B cell (primary cell): Measurements from ENCODE around the gene CC2D2A. TPM values are rescaled to one million over a fixed set of nuclear protein-coding genes. Genes with fewer than 3 reads are reported as not detected.

ENCODE experiments used
- ATAC-seq: fragments of 200-7000 bp; cut with Tn5 transposase; one replicate; pipeline ENCODE4 v1.10.0; 2021; ENCODE audit warnings: low read depth, mild to moderate bottlenecking, moderate number of reproducible peaks, moderate library complexity
- CTCF ChIA-PET: fragments of 350-600 bp; sonication (Branson Sonifier 250); formaldehyde crosslinking; loops from one replicate; lab custom pipeline; 2021; ENCODE audit warnings: antibody characterized with exemption, inconsistent platforms; lab: Charles Lee
- POLR2A ChIA-PET: fragments of 350-600 bp; sonication (Branson Sonifier 250); formaldehyde crosslinking; loops from one replicate; lab custom pipeline; 2021; ENCODE audit warnings: antibody characterized with exemption; lab: Charles Lee
- DNase-seq: peaks from one replicate; pipeline ENCODE4 v3.0.0; 2013
- H2AFZ ChIP-seq: 2 replicates; pipeline ENCODE4 v1.6.1; 2012; ENCODE audit warnings: mild to moderate bottlenecking, low read depth, low read length; ENCODE audit not compliant: insufficient read depth, poor library complexity, severe bottlenecking
- H3K27ac ChIP-seq, 2 donors: 1 replicate in 1 of 2; 2 replicates in 1 of 2; pipeline ENCODE4 v1.5.1; 2012 to 2013; ENCODE audit warnings: low read length in 2 of 2, mild to moderate bottlenecking in 2 of 2, moderate library complexity in 1 of 2
- H3K27me3 ChIP-seq, 4 experiments: fragments of 200-600 bp in 1 of 4; sonication (generic) in 1 of 4; replicated peaks in 1 of 4; 1 replicate in 2 of 4; 2 replicates in 2 of 4; pipeline versions ENCODE4 v1.6.1 to v1.7.0; 2013 to 2016; ENCODE audit warnings: low read length in 3 of 4, mild to moderate bottlenecking in 2 of 4, mixed read lengths in 1 of 4, moderate library complexity in 1 of 4; ENCODE audit not compliant: insufficient read depth in 4 of 4, control insufficient read depth in 3 of 4; ENCODE audit errors: control extremely low read depth in 1 of 4
- H3K36me3 ChIP-seq, 2 experiments: replicated peaks in 1 of 2; 1 replicate in 1 of 2; 2 replicates in 1 of 2; pipeline versions ENCODE4 v1.6.1 to v1.7.1; 2013; ENCODE audit warnings: low read length in 1 of 2; ENCODE audit not compliant: insufficient read depth in 2 of 2, control insufficient read depth in 1 of 2; ENCODE audit errors: control extremely low read depth in 1 of 2, extremely low read depth in 1 of 2
- H3K4me1 ChIP-seq, 2 donors: fragments of 200-600 bp in 1 of 2; sonication (generic) in 1 of 2; 1 replicate in 1 of 2; 2 replicates in 1 of 2; pipeline versions ENCODE4 v1.5.1 to v1.6.1; 2013 to 2017; ENCODE audit warnings: low read length in 2 of 2; ENCODE audit not compliant: control insufficient read depth in 2 of 2, insufficient read depth in 2 of 2
- H3K4me2 ChIP-seq: replicated peaks from 2 replicates; pipeline ENCODE3; 2012; ENCODE audit warnings: mild to moderate bottlenecking, low read depth, low read length; ENCODE audit not compliant: poor library complexity, severe bottlenecking
- H3K4me3 ChIP-seq, 5 experiments: fragments of 200-600 bp in 1 of 5; sonication (generic) in 1 of 5; 1 replicate in 3 of 5; 2 replicates in 2 of 5; pipeline versions ENCODE4 v1.5.1 to v1.7.0; 2011 to 2016; ENCODE audit warnings: low read length in 4 of 5, mild to moderate bottlenecking in 4 of 5, low read depth in 2 of 5, control low read depth in 1 of 5, moderate library complexity in 1 of 5; ENCODE audit not compliant: insufficient read depth in 1 of 5; ENCODE audit errors: control extremely low read depth in 1 of 5, extremely low read depth in 1 of 5
- H3K79me2 ChIP-seq: fragments of 200-600 bp; sonication (generic); one replicate; pipeline ENCODE4 v1.6.0; 2016; ENCODE audit warnings: low read length; ENCODE audit not compliant: control insufficient read depth, insufficient read depth
- H3K9ac ChIP-seq: fragments of 200-600 bp; sonication (generic); 2 replicates; pipeline ENCODE4 v1.6.1; 2017; ENCODE audit warnings: mild to moderate bottlenecking, low read length, moderate library complexity
- H3K9me3 ChIP-seq, 3 donors: one replicate each; pipeline versions ENCODE4 v1.6.1 to v1.7.1; 2013; ENCODE audit warnings: low read length in 2 of 3; ENCODE audit not compliant: control insufficient read depth in 2 of 3, insufficient read depth in 1 of 3; ENCODE audit errors: control extremely low read depth in 1 of 3
- H4K20me1 ChIP-seq: 2 replicates; pipeline ENCODE4 v1.6.0; 2012; ENCODE audit warnings: mild to moderate bottlenecking, low read length; ENCODE audit not compliant: insufficient read depth, control insufficient read depth, poor library complexity, severe bottlenecking
- H3K27ac Mint-ChIP-seq: one replicate; pipeline ENCODE4 v1.8.0; 2021; ENCODE audit warnings: mixed read lengths
- H3K27me3 Mint-ChIP-seq: one replicate; pipeline ENCODE4 v1.8.0; 2021; ENCODE audit warnings: mixed read lengths
- H3K4me1 Mint-ChIP-seq: one replicate; pipeline ENCODE4 v1.8.0; 2021; ENCODE audit warnings: mixed read lengths
- H3K4me3 Mint-ChIP-seq: one replicate; pipeline ENCODE4 v1.8.0; 2021; ENCODE audit warnings: mixed read lengths
- H3K9me3 Mint-ChIP-seq: one replicate; pipeline ENCODE4 v1.8.0; 2022; ENCODE audit warnings: mixed read lengths; ENCODE audit not compliant: insufficient read depth
- CTCF ChIP-seq: fragments of 200-600 bp; IDR thresholded peaks from one replicate; pipeline ENCODE4 v1.8.0; 2022; ENCODE audit warnings: antibody characterized with exemption, mild to moderate bottlenecking
- EZH2 ChIP-seq: IDR thresholded peaks from 2 replicates; pipeline ENCODE4 v1.6.1; 2012; ENCODE audit warnings: borderline replicate concordance, low read depth, mild to moderate bottlenecking, moderate library complexity, low read length; ENCODE audit not compliant: insufficient read depth, poor library complexity, severe bottlenecking
- WGBS: methylation state at CpG from one replicate; pipeline ENCODE4 v1.1.5; 2013; ENCODE audit warnings: missing lambda C conversion rate; ENCODE audit not compliant: insufficient coverage; 5-methylcytosine and 5-hydroxymethylcytosine counted together
- intact Hi-C: fragments of 100-400 bp; cut with micrococcal nuclease; formaldehyde crosslinking; loops from one replicate; pipeline ENCODE4 v1.10.0; 2022
- polyA plus RNA-seq: library from polyadenylated mRNA; depleted of rRNA; stranded (reverse); fragments of >200 nt; gene quantifications from 2 replicates; pipeline ENCODE4 v1.2.3, GENCODE V29; 2012
- total RNA-seq, 2 donors: library from RNA; stranded (reverse); fragments of 120-200 nt in 1 of 2; gene quantifications; 1 replicate in 1 of 2; 2 replicates in 1 of 2; pipeline versions ENCODE4 v1.2.3 to v1.2.4, GENCODE V29; 2013 to 2022

The CC2D2A gene
- total and polyA plus RNA-seq, 2 donors (not counting 1 experiment from before 2014, with no cell fraction given), result not detected

DNA sequence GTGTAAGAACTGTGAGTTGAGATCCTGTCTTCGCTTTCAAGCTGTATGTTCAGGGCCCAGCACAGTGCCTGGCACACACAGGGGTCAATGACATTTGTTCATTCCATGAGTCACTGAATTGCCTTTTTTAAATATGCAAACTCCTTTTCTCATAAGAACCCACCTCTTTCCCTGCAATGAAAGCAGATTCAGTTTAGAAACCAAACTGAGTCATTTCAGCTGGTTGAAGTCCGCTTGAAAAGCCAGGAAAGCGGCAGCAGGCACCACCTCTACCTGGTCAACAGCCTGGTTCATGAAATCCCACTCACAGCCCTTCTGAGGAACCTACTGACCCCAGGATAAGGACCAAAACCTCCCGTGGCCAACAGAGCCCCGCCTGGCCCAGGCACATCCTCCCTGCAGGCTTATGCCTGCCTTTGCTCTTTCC is 46.4 kb upstream of the CC2D2A start:
- H3K9ac ChIP-seq, result no peak overlapping the region
- Mint-ChIP-seq H3K27me3 (peaks cover 6% of the 10 kb centered on the region), H3K4me1 (peaks cover 2% of the 10 kb centered on the region), H3K27ac (no peak overlapping the region), H3K4me3 (no peak overlapping the region), H3K9me3 (no peaks in the 10 kb centered on the region)
- 84% methylated on average over 5 of the region's 5 CpGs for WGBS
- no peaks in the 10 kb centered on the region for H3K79me2 ChIP-seq
- no peak overlapping the region for H2AFZ ChIP-seq
- no peak overlapping the region for H3K27ac ChIP-seq
- ChIA-PET POLR2A (no interaction called here), CTCF (no interaction called here)
- no peak for DNase-seq
- TF ChIP-seq EZH2, result no peak
- no peak for TF ChIP-seq CTCF
- H3K4me2 ChIP-seq, result no peak overlapping the region
- no peaks in the 10 kb centered on the region for H4K20me1 ChIP-seq
- H3K36me3 ChIP-seq, result no peaks in the 10 kb centered on the region
- no peak overlapping the region for H3K4me3 ChIP-seq
- no peak for ATAC-seq
- no peaks in the 10 kb centered on the region for H3K27me3 ChIP-seq
- no peaks in the 10 kb centered on the region for H3K4me1 ChIP-seq
- intact Hi-C loops, result no loop called here
- H3K9me3 ChIP-seq, result peaks cover 0 to 3% (median 0%) of the 10 kb centered on the region in 3 donors

GRCh38 chr4:15425520-15425919 is 44.2 kb upstream of the CC2D2A start:
- Mint-ChIP-seq H3K9me3 (no peaks in the 10 kb centered on the region), H3K4me3 (no peak overlapping the region), H3K27me3 (peaks cover 6% of the 10 kb centered on the region), H3K27ac (no peak overlapping the region), H3K4me1 (no peaks in the 10 kb centered on the region)
- Histone ChIP-seq H3K79me2 (no peaks in the 10 kb centered on the region), H3K4me2 (no peak overlapping the region), H3K27me3 (no peaks in the 10 kb centered on the region), H3K9ac (no peak overlapping the region), H4K20me1 (no peaks in the 10 kb centered on the region), H2AFZ (no peak overlapping the region), H3K4me3 (no peak overlapping the region), H3K9me3 (peaks cover 0 to 3% (median 0%) of the 10 kb centered on the region in 3 donors), H3K27ac (no peak overlapping the region), H3K36me3 (no peaks in the 10 kb centered on the region), H3K4me1 (no peaks in the 10 kb centered on the region)
- no peak for DNase-seq
- POLR2A ChIA-PET, result no interaction called here
- ATAC-seq, result no peak
- TF ChIP-seq CTCF, result no peak
- TF ChIP-seq EZH2, result no peak
- CTCF ChIA-PET, result interaction anchor here (0.8 kb wide), 2 partner anchors 32 kb away, joined by 3 to 5 read pairs; no protein-coding TSS in a partner anchor
- intact Hi-C loops, result no loop called here
- no CpG with 5 or more reads among the region's 2 CpGs for WGBS
